Karpas-422 (cell line): ENCODE measurements around the gene AFAP1. TPM values are rescaled to one million over a fixed set of nuclear protein-coding genes. Genes with fewer than 3 reads are reported as not detected.

Experiments
- DNase-seq: peaks from one replicate; pipeline ENCODE4 v3.0.0-alpha.2; 2015
- H2AFZ ChIP-seq: fragments of 200-600 bp; sonication (generic); 2 replicates; pipeline ENCODE4 v1.6.1; 2014; ENCODE audit warnings: antibody characterized with exemption, low read length, mixed read lengths
- H3K27ac ChIP-seq: fragments of 200-600 bp; sonication (generic); 2 replicates; pipeline ENCODE4 v1.5.1; 2014; ENCODE audit warnings: mild to moderate bottlenecking, low read length, moderate library complexity
- H3K27me3 ChIP-seq: fragments of 200-600 bp; sonication (generic); 2 replicates; pipeline ENCODE4 v1.6.1; 2014; ENCODE audit warnings: low read length, mixed read lengths
- H3K36me3 ChIP-seq: fragments of 200-600 bp; sonication (generic); 2 replicates; pipeline ENCODE4 v1.6.1; 2014; ENCODE audit warnings: low read length, mixed read lengths; ENCODE audit not compliant: insufficient read depth
- H3K4me1 ChIP-seq: fragments of 200-600 bp; sonication (generic); 2 replicates; pipeline ENCODE4 v1.6.1; 2014; ENCODE audit warnings: mild to moderate bottlenecking, low read length, mixed read lengths
- H3K4me2 ChIP-seq: fragments of 200-600 bp; sonication (generic); 2 replicates; pipeline ENCODE4 v1.6.1; 2014; ENCODE audit warnings: low read length, low read depth, mild to moderate bottlenecking; ENCODE audit not compliant: poor library complexity, severe bottlenecking
- H3K4me3 ChIP-seq: fragments of 200-600 bp; sonication (generic); 2 replicates; pipeline ENCODE4 v1.5.1; 2014; ENCODE audit warnings: mild to moderate bottlenecking, antibody characterized with exemption, low read length, mixed read lengths
- H3K79me2 ChIP-seq: fragments of 200-600 bp; sonication (generic); 2 replicates; pipeline ENCODE4 v1.6.1; 2014; ENCODE audit warnings: mild to moderate bottlenecking, low read length, mixed read lengths
- H3K9ac ChIP-seq: fragments of 200-600 bp; sonication (generic); 2 replicates; pipeline ENCODE4 v1.6.0; 2014; ENCODE audit warnings: low read length
- H3K9me2 ChIP-seq: fragments of 200-600 bp; sonication (generic), shearing (Covaris generic); replicated peaks from 2 replicates; pipeline ENCODE4 v1.6.0; 2014; ENCODE audit warnings: mild to moderate bottlenecking, low read length, moderate library complexity; ENCODE audit not compliant: insufficient read depth
- H3K9me3 ChIP-seq: fragments of 300-700, 200-600 bp; sonication (generic); 2 replicates; pipeline ENCODE4 v1.6.1; 2014; ENCODE audit warnings: low read length, mixed read lengths
- H4K20me1 ChIP-seq: fragments of 200-600 bp; sonication (generic); 2 replicates; pipeline ENCODE4 v1.6.1; 2014; ENCODE audit warnings: mild to moderate bottlenecking, antibody characterized with exemption, low read length, low read depth; ENCODE audit not compliant: insufficient read depth
- total RNA-seq: library from RNA; depleted of rRNA; stranded (reverse); fragments of >200 nt; shearing (Covaris generic); gene quantifications from 2 replicates; pipeline ENCODE4 v1.2.3, GENCODE V29; 2014; ENCODE audit warnings: low replicate concordance

The AFAP1 gene
- total RNA-seq, 1 experiment from 2014 or later: not detected

DNA sequence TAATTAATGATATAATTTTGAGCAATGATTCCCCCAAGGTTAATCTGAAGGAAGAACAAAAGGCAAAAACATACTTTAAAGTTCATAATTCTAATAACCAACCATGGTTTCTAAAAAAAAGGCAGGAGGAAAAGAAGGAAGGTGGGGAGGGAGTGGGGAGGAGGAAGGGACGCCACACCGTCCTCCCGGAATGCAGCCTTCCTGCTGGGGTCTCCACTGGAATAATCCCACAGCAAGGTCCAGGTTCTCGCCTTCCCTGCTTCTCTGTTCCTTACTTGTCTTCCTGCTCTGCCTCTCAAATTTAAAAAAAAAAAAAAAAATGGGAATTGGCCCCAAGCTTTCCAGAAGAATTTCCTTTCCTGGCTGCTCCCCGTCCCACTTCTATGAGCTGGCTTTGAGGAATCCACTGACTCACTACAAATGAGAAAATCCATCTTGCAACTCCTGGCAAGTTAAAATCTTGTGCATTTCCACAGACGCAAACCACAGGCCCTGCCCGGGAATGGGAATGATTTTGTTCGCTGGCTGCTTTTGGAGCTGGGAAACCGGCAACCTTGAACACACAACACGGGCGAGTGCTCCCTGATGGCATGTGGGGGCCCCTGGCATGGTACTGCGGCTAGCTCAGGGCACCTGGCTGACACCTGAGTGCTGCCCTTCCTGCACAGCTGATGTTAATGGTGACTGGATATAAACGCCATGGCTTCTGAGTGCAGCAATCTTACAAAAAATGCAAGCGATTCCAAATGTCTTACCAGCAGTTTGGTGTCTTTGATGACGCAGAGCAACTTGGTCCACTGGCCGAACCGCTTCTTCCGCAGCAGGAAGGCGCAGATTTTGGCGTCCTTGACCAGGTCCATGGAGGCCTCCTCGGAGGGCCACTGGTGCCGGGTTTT, 97.0 kb downstream of the AFAP1 start:
- Histone ChIP-seq H3K9me2 (no peaks in the 10 kb centered on the region), H3K27ac (no peak overlapping the region), H3K4me3 (no peak overlapping the region), H3K9me3 (no peaks in the 10 kb centered on the region), H4K20me1 (no peaks in the 10 kb centered on the region), H2AFZ (no peak overlapping the region), H3K9ac (no peak overlapping the region), H3K36me3 (no peaks in the 10 kb centered on the region), H3K4me1 (no peaks in the 10 kb centered on the region), H3K79me2 (no peaks in the 10 kb centered on the region), H3K4me2 (no peak overlapping the region), H3K27me3 (no peaks in the 10 kb centered on the region)
- DNase-seq: no peak

DNA sequence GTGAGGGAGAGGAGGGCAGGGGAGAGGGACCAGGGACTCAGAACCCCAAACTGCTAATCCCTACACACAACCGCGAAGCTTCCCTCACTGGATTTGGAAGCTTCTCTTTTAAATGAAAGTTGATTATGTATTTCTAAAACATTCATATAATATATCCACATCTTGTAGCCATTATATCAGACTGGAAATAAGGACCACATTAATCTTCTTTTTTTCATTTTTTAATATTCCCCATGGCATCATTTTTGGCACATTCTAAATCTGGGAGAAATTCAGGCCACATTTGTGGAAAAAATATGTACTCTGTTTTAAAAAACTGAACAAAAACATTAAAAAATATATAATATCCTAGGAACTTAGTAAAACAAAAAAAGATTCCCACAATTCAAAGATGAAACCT, 97.8 kb downstream of the AFAP1 start:
- no peaks in the 10 kb centered on the region for H3K9me2 ChIP-seq

DNA sequence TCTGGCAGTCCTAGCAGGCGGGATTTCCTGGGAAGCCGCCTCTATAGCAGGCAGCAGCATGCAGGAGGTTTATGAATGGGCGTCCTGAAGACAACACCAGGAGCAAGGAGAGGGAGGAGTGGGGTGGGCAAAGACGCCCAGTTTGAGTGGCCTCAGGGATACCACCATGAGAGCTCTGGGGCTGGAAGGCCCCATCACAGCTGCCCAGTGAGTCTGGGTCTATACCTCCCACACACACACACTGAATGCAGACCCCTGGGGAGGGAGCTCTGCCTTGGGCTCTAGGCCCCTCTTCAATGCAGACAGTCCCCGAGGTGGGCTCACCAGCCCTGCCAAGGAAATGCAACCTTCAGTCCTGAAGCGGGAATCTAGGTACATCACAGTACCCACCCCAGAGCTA, 98.6 kb downstream of the AFAP1 start:
- H3K27me3 ChIP-seq: no peaks in the 10 kb centered on the region
- H3K27ac ChIP-seq: no peak overlapping the region
- no peaks in the 10 kb centered on the region for H4K20me1 ChIP-seq
- H3K9ac ChIP-seq: no peak overlapping the region
- no peaks in the 10 kb centered on the region for H3K36me3 ChIP-seq
- DNase-seq: peak; percentile 20
- H3K4me3 ChIP-seq: no peak overlapping the region
- H3K9me2 ChIP-seq: no peaks in the 10 kb centered on the region
- H3K4me2 ChIP-seq: no peak overlapping the region
- no peaks in the 10 kb centered on the region for H3K79me2 ChIP-seq
- no peak overlapping the region for H2AFZ ChIP-seq
- H3K4me1 ChIP-seq: no peaks in the 10 kb centered on the region
- H3K9me3 ChIP-seq: no peaks in the 10 kb centered on the region

More for the DNA sequence above, 97.8 kb downstream of the AFAP1 start:
- Histone ChIP-seq H3K27me3 (no peaks in the 10 kb centered on the region), H3K4me2 (no peak overlapping the region), H3K36me3 (no peaks in the 10 kb centered on the region), H3K4me3 (no peak overlapping the region), H3K79me2 (no peaks in the 10 kb centered on the region), H2AFZ (no peak overlapping the region), H3K27ac (no peak overlapping the region), H3K4me1 (no peaks in the 10 kb centered on the region), H3K9ac (no peak overlapping the region), H4K20me1 (no peaks in the 10 kb centered on the region), H3K9me3 (no peaks in the 10 kb centered on the region)
- DNase-seq: no peak

DNA sequence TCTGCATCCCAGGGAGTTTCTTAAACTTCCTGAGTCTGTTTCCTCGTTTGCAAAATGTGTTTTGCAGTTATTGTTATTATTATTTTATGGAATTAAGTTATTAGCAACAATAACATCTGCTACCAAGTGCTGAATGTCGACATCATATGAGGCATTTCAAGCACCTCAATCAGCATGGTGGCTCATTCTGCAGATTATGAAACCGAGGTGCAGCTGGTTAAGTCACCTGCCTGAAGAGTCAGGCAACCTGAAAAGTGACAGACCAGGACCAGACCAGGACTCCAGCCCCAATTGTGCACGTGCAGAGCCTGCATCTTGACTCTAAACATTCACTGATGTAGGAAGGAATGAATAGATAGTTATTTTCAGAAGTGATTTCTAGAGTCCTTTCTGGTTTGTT, 99.8 kb downstream of the AFAP1 start:
- peak; percentile 11 for DNase-seq
- no peaks in the 10 kb centered on the region for H4K20me1 ChIP-seq
- no peaks in the 10 kb centered on the region for H3K27me3 ChIP-seq
- no peaks in the 10 kb centered on the region for H3K36me3 ChIP-seq
- no peak overlapping the region for H3K4me3 ChIP-seq
- no peaks in the 10 kb centered on the region for H3K79me2 ChIP-seq
- no peaks in the 10 kb centered on the region for H3K4me1 ChIP-seq
- H3K27ac ChIP-seq: no peak overlapping the region
- no peak overlapping the region for H2AFZ ChIP-seq
- H3K9me3 ChIP-seq: no peaks in the 10 kb centered on the region
- no peak overlapping the region for H3K9ac ChIP-seq
- no peak overlapping the region for H3K4me2 ChIP-seq
- H3K9me2 ChIP-seq: no peaks in the 10 kb centered on the region

DNA sequence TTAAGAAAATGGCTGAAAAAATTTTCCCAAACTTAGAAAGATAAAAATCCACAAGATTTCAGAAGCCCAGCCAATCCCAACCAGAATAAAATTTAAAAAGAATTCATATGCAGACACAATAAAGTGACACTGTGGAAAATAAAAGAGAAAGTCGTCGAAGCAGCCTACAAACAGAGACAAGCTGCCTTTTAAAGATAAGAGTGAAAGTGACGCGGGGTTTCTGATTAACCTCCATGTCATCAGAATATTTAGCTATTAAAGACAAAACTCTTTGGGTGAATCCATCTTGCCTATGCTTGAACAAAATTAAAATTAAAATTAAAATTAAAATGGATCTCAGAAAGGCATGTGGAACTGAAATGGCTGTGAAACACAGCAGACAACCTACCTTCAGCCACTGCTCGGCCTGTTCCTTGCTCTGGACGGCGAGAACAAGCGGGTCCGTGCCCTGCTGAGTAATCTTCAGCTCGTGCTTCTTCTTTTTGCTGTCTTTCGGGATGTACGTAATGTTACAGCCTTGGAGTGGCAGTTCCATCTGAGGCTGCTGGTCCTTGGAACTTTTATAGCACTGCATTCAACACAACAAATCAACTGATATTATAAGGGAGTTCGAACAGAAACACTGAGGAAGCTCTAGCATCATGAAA, 101.4 kb downstream of the AFAP1 start:
- H3K27ac ChIP-seq: no peak overlapping the region
- no peak overlapping the region for H3K4me3 ChIP-seq
- H3K36me3 ChIP-seq: no peaks in the 10 kb centered on the region
- no peak overlapping the region for H2AFZ ChIP-seq
- H3K79me2 ChIP-seq: no peaks in the 10 kb centered on the region
- no peaks in the 10 kb centered on the region for H3K9me3 ChIP-seq
- H3K9ac ChIP-seq: no peak overlapping the region
- no peaks in the 10 kb centered on the region for H3K9me2 ChIP-seq
- peak; percentile 14 for DNase-seq
- H3K4me2 ChIP-seq: no peak overlapping the region
- H4K20me1 ChIP-seq: no peaks in the 10 kb centered on the region
- H3K27me3 ChIP-seq: no peaks in the 10 kb centered on the region
- no peaks in the 10 kb centered on the region for H3K4me1 ChIP-seq

DNA sequence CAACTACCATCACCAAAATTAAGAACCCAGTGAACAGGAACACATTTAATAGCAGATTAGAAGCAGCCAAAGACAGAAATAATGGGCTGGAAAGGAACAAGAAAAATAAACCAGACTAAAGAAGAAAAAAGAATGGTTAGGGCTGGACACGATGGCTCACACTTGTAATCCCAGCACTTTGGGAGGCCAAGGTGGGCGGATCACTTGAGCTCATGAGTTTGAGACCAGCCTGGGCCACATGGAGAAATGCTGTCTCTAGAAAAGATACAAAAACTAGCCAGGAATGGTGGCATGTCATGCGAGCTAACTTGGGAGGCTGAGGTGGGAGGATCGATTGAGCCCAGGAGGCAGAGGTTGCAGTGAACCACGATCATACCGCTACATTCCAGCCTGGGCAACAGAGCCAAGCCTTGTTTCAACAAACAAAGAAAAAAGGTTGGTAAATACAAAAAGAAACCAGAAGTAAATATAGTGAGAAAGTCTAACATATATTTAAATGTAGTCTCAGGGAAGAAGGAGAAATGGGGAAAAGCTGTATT, 102.0 kb downstream of the AFAP1 start:
- H3K36me3 ChIP-seq: no peaks in the 10 kb centered on the region

DNA sequence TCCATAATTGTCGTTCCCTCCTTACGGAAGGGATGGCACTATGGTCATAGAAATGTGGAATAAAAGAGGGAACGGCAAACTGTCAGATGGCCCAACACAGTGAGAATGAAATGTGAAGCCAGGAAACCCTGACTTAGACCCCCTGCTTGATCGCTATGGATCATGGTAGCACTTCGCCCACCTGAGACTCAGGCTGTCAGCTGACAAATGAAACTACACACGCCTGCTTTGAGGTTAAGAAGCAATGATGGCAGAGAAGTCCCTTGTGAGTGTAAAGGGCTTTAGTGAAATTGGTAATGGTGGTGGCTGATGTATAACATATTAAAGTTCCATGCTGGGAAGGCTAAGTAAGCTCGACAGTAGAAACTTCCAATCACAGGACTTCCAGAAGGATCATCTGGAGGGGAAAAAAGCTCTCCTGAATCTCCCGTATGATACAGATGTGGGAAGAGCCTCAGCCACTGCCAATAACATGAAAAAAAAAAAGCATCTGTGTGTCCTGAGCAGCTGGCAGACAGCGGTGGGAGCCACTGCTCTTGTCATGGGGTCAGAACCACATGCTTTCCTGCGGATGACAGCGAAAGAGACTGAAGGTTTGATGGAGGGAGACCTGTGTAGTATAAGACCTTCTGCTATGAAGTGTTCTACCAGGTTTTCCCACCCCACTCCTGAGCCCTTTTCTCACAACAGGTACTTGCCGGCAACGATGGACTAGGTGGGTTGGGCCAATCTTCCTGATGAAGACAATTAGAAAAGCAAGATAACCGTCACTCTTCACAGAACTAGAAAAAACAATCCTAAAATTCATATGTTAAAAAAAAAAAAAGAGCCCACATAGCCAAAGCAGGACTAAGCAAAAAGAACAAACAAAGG, 107.6 kb downstream of the AFAP1 start:
- peak; percentile 31 for DNase-seq
- Histone ChIP-seq H3K4me1 (peaks cover 14% of the 10 kb centered on the region), H3K9me2 (no peaks in the 10 kb centered on the region), H3K9me3 (no peaks in the 10 kb centered on the region), H3K4me2 (peak overlapping the region; percentile 48), H4K20me1 (no peaks in the 10 kb centered on the region), H3K27ac (no peak overlapping the region), H3K9ac (no peak overlapping the region), H3K27me3 (no peaks in the 10 kb centered on the region), H3K36me3 (no peaks in the 10 kb centered on the region), H3K4me3 (no peak overlapping the region), H2AFZ (no peak overlapping the region), H3K79me2 (no peaks in the 10 kb centered on the region)

More for the DNA sequence above, 102.0 kb downstream of the AFAP1 start:
- Histone ChIP-seq H3K4me2 (no peak overlapping the region), H3K79me2 (no peaks in the 10 kb centered on the region), H3K4me3 (no peak overlapping the region), H4K20me1 (no peaks in the 10 kb centered on the region), H3K4me1 (no peaks in the 10 kb centered on the region), H3K27ac (no peak overlapping the region), H3K9ac (no peak overlapping the region), H2AFZ (no peak overlapping the region), H3K27me3 (no peaks in the 10 kb centered on the region), H3K9me2 (no peaks in the 10 kb centered on the region), H3K9me3 (no peaks in the 10 kb centered on the region)
- DNase-seq: peak; percentile 15
